Measurements from ENCODE around the gene OR13C9. TPM values are rescaled to one million over a fixed set of nuclear protein-coding genes. Genes with fewer than 3 reads are reported as not detected.

The OR13C9 gene
- total and polyA plus RNA-seq, 10 of the 15 experiments (the other 5 are each of a cell fraction or from before 2014, with no cell fraction given): not detected

- TF ChIP-seq HDAC6 (IDR thresholded peaks at IDR 0.05; ENCODE audit: unreplicated experiment): no peak
- no peak for TF ChIP-seq KLF5 (IDR thresholded peaks at IDR 0.05; ENCODE audit: partially characterized antibody)
- no peak for TF ChIP-seq SPI1 (IDR thresholded peaks at IDR 0.05; ENCODE audit: borderline replicate concordance, insufficient read depth, low read depth, low read length)
- TF ChIP-seq PKNOX1 (IDR thresholded peaks at IDR 0.05): peak; percentile 70
- no peak for TF ChIP-seq HDAC2 (IDR thresholded peaks at IDR 0.05)
- TF ChIP-seq CEBPB (IDR thresholded peaks at IDR 0.05; ENCODE audit: borderline replicate concordance in 1 of 2, low read depth in 2 of 2, low read length in 2 of 2): no peak
- TF ChIP-seq JUND (IDR thresholded peaks at IDR 0.05; ENCODE audit: low read depth, low read length): no peak
- no peak for TF ChIP-seq HDGF (IDR thresholded peaks at IDR 0.05)
- peak; percentile 34 to 58; a peak in 3 of 4 replicates for TF ChIP-seq EP300 (IDR thresholded peaks at IDR 0.05; ENCODE audit: borderline replicate concordance in 1 of 2, control insufficient read depth in 1 of 2, low read depth in 2 of 2, low read length in 2 of 2)
- TF ChIP-seq NRF1 (conservative IDR thresholded peaks at IDR 0.05; ENCODE audit: low read depth, low read length): no peak
- no peak for TF ChIP-seq CBX5 (IDR thresholded peaks at IDR 0.05; ENCODE audit: low read depth)
- peak in 1 of 2 experiments; percentile 32; a peak in 1 of 4 replicates for TF ChIP-seq IKZF2 (IDR thresholded peaks at IDR 0.05)
- no peak for TF ChIP-seq SP1 (IDR thresholded peaks at IDR 0.05; ENCODE audit: low read depth, low read length)
- no peak for TF ChIP-seq ZBED1 (IDR thresholded peaks at IDR 0.05; ENCODE audit: borderline replicate concordance)
- no peak for TF ChIP-seq LARP7 (IDR thresholded peaks at IDR 0.05)
- 0 out of 2 replicates have a peak, but pooled peaks have one; percentile 39 for TF ChIP-seq BCL11A (IDR thresholded peaks at IDR 0.05; ENCODE audit: low read depth, low read length)
- TF ChIP-seq, protein P1, sequence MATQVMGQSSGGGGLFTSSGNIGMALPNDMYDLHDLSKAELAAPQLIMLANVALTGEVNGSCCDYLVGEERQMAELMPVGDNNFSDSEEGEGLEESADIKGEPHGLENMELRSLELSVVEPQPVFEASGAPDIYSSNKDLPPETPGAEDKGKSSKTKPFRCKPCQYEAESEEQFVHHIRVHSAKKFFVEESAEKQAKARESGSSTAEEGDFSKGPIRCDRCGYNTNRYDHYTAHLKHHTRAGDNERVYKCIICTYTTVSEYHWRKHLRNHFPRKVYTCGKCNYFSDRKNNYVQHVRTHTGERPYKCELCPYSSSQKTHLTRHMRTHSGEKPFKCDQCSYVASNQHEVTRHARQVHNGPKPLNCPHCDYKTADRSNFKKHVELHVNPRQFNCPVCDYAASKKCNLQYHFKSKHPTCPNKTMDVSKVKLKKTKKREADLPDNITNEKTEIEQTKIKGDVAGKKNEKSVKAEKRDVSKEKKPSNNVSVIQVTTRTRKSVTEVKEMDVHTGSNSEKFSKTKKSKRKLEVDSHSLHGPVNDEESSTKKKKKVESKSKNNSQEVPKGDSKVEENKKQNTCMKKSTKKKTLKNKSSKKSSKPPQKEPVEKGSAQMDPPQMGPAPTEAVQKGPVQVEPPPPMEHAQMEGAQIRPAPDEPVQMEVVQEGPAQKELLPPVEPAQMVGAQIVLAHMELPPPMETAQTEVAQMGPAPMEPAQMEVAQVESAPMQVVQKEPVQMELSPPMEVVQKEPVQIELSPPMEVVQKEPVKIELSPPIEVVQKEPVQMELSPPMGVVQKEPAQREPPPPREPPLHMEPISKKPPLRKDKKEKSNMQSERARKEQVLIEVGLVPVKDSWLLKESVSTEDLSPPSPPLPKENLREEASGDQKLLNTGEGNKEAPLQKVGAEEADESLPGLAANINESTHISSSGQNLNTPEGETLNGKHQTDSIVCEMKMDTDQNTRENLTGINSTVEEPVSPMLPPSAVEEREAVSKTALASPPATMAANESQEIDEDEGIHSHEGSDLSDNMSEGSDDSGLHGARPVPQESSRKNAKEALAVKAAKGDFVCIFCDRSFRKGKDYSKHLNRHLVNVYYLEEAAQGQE (IDR thresholded peaks at IDR 0.05; ENCODE audit: low read depth, low read length): no peak
- TF ChIP-seq BMI1 (IDR thresholded peaks at IDR 0.05; ENCODE audit: borderline replicate concordance): no peak
- TF ChIP-seq SRF (IDR thresholded peaks at IDR 0.05; ENCODE audit: low read depth in 2 of 2, low read length in 2 of 2): no peak
- no peak for TF ChIP-seq MAX (IDR thresholded peaks at IDR 0.05; ENCODE audit: low read depth, low read length)
- TF ChIP-seq MXI1 (IDR thresholded peaks at IDR 0.05; ENCODE audit: low read depth, low read length): no peak
- TF ChIP-seq RCOR1 (conservative IDR thresholded peaks at IDR 0.05; ENCODE audit: low read depth, low read length): no peak
- no peak for TF ChIP-seq NBN (IDR thresholded peaks at IDR 0.05)
- peak; percentile 59; the same call in 1 of the 2 replicates for TF ChIP-seq NR2F1 (conservative IDR thresholded peaks at IDR 0.05)
- peak; percentile 35; the same call in 1 of the 2 replicates for TF ChIP-seq RUNX3 (IDR thresholded peaks at IDR 0.05; ENCODE audit: low read length)
- no peak; the same call in 1 of the 2 replicates for TF ChIP-seq CREM (IDR thresholded peaks at IDR 0.05; ENCODE audit: low read depth)
- no peak for TF ChIP-seq SMC3 (IDR thresholded peaks at IDR 0.05; ENCODE audit: borderline replicate concordance, low read length)
- peak; percentile 86 for TF ChIP-seq ATF7 (IDR thresholded peaks at IDR 0.05; ENCODE audit: low read depth)
- no peak for TF ChIP-seq KDM1A (IDR thresholded peaks at IDR 0.05; ENCODE audit: borderline replicate concordance)
- no peak for TF ChIP-seq ZNF217 (IDR thresholded peaks at IDR 0.05)
- no peak for TF ChIP-seq KAT2A (conservative IDR thresholded peaks at IDR 0.05; ENCODE audit: control insufficient read depth, low read depth, low read length)
These were observed 13.2 kb downstream of the OR13C9 start (continued) for GRCh38 chr9:104604801-104605200.

Data from GM12878 (cell line).